Trophoblast cell (in vitro differentiated cells and primary cell): ENCODE data around the gene CADM1.

Experiments used
- DNase-seq, 2 donors: peaks; one replicate each; pipeline ENCODE4 v3.0.0-alpha.2; 2016
- H2AFZ ChIP-seq: 2 replicates; pipeline ENCODE4 v1.6.1; 2013; ENCODE audit warnings: low read length, moderate library complexity, mild to moderate bottlenecking; ENCODE audit not compliant: insufficient read depth, poor library complexity
- H2AK5ac ChIP-seq: 2 replicates; pipeline ENCODE4 v1.6.1; 2013; ENCODE audit warnings: mild to moderate bottlenecking, low read length
- H2BK120ac ChIP-seq: 2 replicates; pipeline ENCODE4 v1.6.1; 2013; ENCODE audit warnings: low read length, mild to moderate bottlenecking, moderate library complexity; ENCODE audit not compliant: insufficient read depth, poor library complexity
- H2BK12ac ChIP-seq: 2 replicates; pipeline ENCODE4 v1.6.1; 2013; ENCODE audit warnings: mild to moderate bottlenecking, low read length, moderate library complexity
- H2BK5ac ChIP-seq: 2 replicates; pipeline ENCODE4 v1.6.1; 2013; ENCODE audit warnings: low read length, low read depth, moderate library complexity, mild to moderate bottlenecking; ENCODE audit not compliant: poor library complexity
- H3K14ac ChIP-seq: 2 replicates; pipeline ENCODE4 v1.6.1; 2013; ENCODE audit warnings: mild to moderate bottlenecking, low read length
- H3K18ac ChIP-seq: 2 replicates; pipeline ENCODE4 v1.6.1; 2013; ENCODE audit warnings: mild to moderate bottlenecking, low read length
- H3K23ac ChIP-seq: 2 replicates; pipeline ENCODE4 v1.6.1; 2013; ENCODE audit warnings: low read length
- H3K27ac ChIP-seq: 2 replicates; pipeline ENCODE4 v1.5.1; 2013; ENCODE audit warnings: low read depth, mild to moderate bottlenecking, inconsistent platforms, low read length, moderate library complexity
- H3K27me3 ChIP-seq: 2 replicates; pipeline ENCODE4 v1.6.1; 2013; ENCODE audit warnings: inconsistent platforms, mild to moderate bottlenecking, low read length, moderate library complexity; ENCODE audit not compliant: insufficient read depth
- H3K36me3 ChIP-seq, 2 experiments: 1 replicate in 1 of 2; 2 replicates in 1 of 2; pipeline ENCODE4 v1.6.1; 2013; ENCODE audit warnings: low read length in 2 of 2, mild to moderate bottlenecking in 2 of 2, moderate library complexity in 1 of 2; ENCODE audit not compliant: insufficient read depth in 2 of 2, control insufficient read depth in 1 of 2
- H3K4ac ChIP-seq: 2 replicates; pipeline ENCODE4 v1.6.1; 2013; ENCODE audit warnings: low read depth, mild to moderate bottlenecking, low read length, moderate library complexity
- H3K4me1 ChIP-seq, 2 experiments: 1 replicate in 1 of 2; 2 replicates in 1 of 2; pipeline ENCODE4 v1.6.1; 2013; ENCODE audit warnings: low read length in 2 of 2, mild to moderate bottlenecking in 2 of 2, moderate library complexity in 1 of 2; ENCODE audit not compliant: insufficient read depth in 2 of 2, control insufficient read depth in 1 of 2
- H3K4me2 ChIP-seq: 2 replicates; pipeline ENCODE4 v1.6.1; 2013; ENCODE audit warnings: inconsistent platforms, mild to moderate bottlenecking, low read length, moderate library complexity
- H3K4me3 ChIP-seq: 2 replicates; pipeline ENCODE4 v1.5.1; 2013; ENCODE audit warnings: mild to moderate bottlenecking, low read depth, low read length, inconsistent platforms
- H3K79me1 ChIP-seq: one replicate; pipeline ENCODE4 v1.6.1; 2013; ENCODE audit warnings: low read length
- H3K79me2 ChIP-seq: 2 replicates; pipeline ENCODE4 v1.6.1; 2013; ENCODE audit warnings: low read length, mild to moderate bottlenecking; ENCODE audit not compliant: control insufficient read depth, insufficient read depth, poor library complexity
- H3K9ac ChIP-seq: 2 replicates; pipeline ENCODE4 v1.6.1; 2013; ENCODE audit warnings: mild to moderate bottlenecking, low read length
- H3K9me3 ChIP-seq: 2 replicates; pipeline ENCODE4 v1.6.1; 2013; ENCODE audit warnings: low read depth, mild to moderate bottlenecking, control low read depth, inconsistent platforms, low read length; ENCODE audit not compliant: insufficient read depth
- H4K12ac ChIP-seq: 2 replicates; pipeline ENCODE4 v1.6.1; 2013; ENCODE audit warnings: low read depth, mild to moderate bottlenecking, low read length, moderate library complexity
- H4K8ac ChIP-seq: 2 replicates; pipeline ENCODE4 v1.6.1; 2013; ENCODE audit warnings: low read depth, mild to moderate bottlenecking, low read length, moderate library complexity
- H4K91ac ChIP-seq: one replicate; pipeline ENCODE4 v1.6.1; 2013; ENCODE audit warnings: low read depth, mild to moderate bottlenecking, low read length, moderate library complexity
- WGBS: extraction: QIAGEN DNeasy Blood & Tissue Kit; methylation state at CpG from one replicate; pipeline ENCODE4 v1.1.7; 2013; ENCODE audit warnings: missing lambda C conversion rate; ENCODE audit not compliant: insufficient read length, insufficient coverage; ENCODE audit errors: extremely low coverage; 5-methylcytosine and 5-hydroxymethylcytosine counted together

CADM1 gene

DNA sequence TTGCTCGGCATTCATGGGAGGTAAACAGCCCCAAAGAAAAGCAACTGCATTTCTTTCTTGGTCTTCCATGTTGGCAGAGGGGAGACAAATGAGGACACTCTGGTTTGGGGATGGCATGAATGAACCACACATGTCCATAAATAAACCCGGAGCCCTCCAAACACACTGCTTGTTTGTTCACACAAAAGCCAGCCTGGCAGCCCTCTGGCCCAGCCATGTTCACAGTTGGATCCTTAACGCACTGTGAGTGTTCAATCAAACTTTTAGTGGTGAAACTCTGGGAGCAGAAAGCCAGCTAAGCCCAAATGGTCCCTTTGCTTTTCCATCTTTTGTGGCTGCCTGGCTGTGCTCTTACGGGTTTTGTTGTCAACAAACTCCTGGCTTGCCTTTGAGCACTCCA, 336.8 kb downstream of the CADM1 start:
- Histone ChIP-seq H3K27me3 (no peaks in the 10 kb centered on the region), H3K79me1 (no peaks in the 10 kb centered on the region), H2BK5ac (no peak overlapping the region), H3K4me2 (no peak overlapping the region), H2AK5ac (no peak overlapping the region), H3K14ac (no peak overlapping the region), H4K8ac (no peak overlapping the region), H3K4me3 (no peak overlapping the region), H3K23ac (no peak overlapping the region), H4K91ac (no peak overlapping the region), H3K36me3 (no peaks in the 10 kb centered on the region), H3K18ac (no peak overlapping the region), H2BK120ac (no peak overlapping the region), H3K79me2 (no peaks in the 10 kb centered on the region), H2AFZ (no peak overlapping the region), H3K27ac (no peak overlapping the region), H4K12ac (no peak overlapping the region), H3K4ac (no peak overlapping the region), H3K9ac (no peak overlapping the region), H3K4me1 (peaks cover 3 to 4% of the 10 kb centered on the region in 2 experiments), H2BK12ac (no peak overlapping the region), H3K9me3 (peaks cover 3% of the 10 kb centered on the region)
- no CpG with 5 or more reads among the region's 4 CpGs for WGBS
- DNase-seq: no peak

DNA sequence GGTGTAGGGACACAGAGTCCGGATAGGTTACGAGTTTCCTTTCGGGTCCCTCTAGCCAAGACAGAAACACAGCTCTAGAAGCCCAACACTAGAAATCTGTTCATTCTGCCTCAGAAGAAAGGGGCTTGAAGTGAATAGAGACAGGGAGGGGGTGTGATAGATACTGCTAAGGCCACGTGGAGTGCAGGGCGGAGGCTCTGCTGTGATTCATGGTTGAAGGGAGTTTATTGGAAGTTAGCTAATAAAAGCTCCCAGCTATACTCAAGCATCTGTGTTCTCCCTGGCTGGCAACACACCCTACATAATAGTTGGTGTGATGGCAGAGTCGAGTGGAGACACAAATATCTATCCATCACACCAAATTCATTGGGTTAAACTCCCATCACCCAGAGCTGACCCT, 337.4 kb downstream of the CADM1 start:
- DNase-seq: no peak
- H3K27me3 ChIP-seq: no peaks in the 10 kb centered on the region
- no peaks in the 10 kb centered on the region for H3K79me1 ChIP-seq
- WGBS: no CpG with 5 or more reads among the region's 6 CpGs
- H3K9me3 ChIP-seq: peaks cover 3% of the 10 kb centered on the region
- H2BK120ac ChIP-seq: no peak overlapping the region
- H3K79me2 ChIP-seq: no peaks in the 10 kb centered on the region
- H4K91ac ChIP-seq: no peak overlapping the region
- H2BK5ac ChIP-seq: no peak overlapping the region
- H4K12ac ChIP-seq: no peak overlapping the region
- H2AK5ac ChIP-seq: no peak overlapping the region
- H3K4ac ChIP-seq: no peak overlapping the region
- no peak overlapping the region for H3K18ac ChIP-seq
- no peak overlapping the region for H3K14ac ChIP-seq
- no peaks in the 10 kb centered on the region for H3K36me3 ChIP-seq
- H3K23ac ChIP-seq: no peak overlapping the region
- H2AFZ ChIP-seq: no peak overlapping the region
- H3K4me2 ChIP-seq: no peak overlapping the region
- H2BK12ac ChIP-seq: no peak overlapping the region
- H3K9ac ChIP-seq: no peak overlapping the region
- peaks cover 3 to 4% of the 10 kb centered on the region in 2 experiments for H3K4me1 ChIP-seq
- no peak overlapping the region for H4K8ac ChIP-seq
- no peak overlapping the region for H3K4me3 ChIP-seq
- no peak overlapping the region for H3K27ac ChIP-seq

DNA sequence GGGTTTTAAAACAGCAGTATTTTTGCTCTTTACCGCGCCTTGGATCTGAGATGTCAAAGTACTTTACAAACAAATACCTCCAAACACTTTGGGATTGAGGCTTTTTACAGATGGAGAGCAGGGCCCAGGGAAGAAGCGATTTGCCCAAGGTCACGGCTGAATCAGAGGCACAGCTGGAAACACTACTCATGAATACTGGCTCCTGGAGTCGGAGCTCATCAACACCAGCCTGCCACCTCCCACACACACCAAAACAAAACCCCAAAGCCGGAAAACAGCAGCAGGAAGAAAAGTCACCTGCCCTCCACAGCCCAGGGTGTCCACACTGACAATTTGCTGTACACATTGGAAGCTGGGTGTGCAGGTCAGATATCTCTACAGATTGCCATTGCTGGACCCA, 339.4 kb downstream of the CADM1 start:
- H3K4me2 ChIP-seq: no peak overlapping the region
- H2BK120ac ChIP-seq: no peak overlapping the region
- no peak overlapping the region for H3K4ac ChIP-seq
- H3K27me3 ChIP-seq: no peaks in the 10 kb centered on the region
- H4K12ac ChIP-seq: no peak overlapping the region
- H3K79me1 ChIP-seq: no peaks in the 10 kb centered on the region
- H3K14ac ChIP-seq: no peak overlapping the region
- no peak overlapping the region for H3K27ac ChIP-seq
- no peak overlapping the region for H4K91ac ChIP-seq
- H3K36me3 ChIP-seq: no peaks in the 10 kb centered on the region
- H3K9ac ChIP-seq: no peak overlapping the region
- WGBS: no CpG with 5 or more reads among the region's 6 CpGs
- H3K23ac ChIP-seq: no peak overlapping the region
- no peak overlapping the region for H3K4me3 ChIP-seq
- DNase-seq: no peak
- H4K8ac ChIP-seq: no peak overlapping the region
- H2AFZ ChIP-seq: no peak overlapping the region
- H3K79me2 ChIP-seq: no peaks in the 10 kb centered on the region
- H3K4me1 ChIP-seq: peaks cover 3 to 4% of the 10 kb centered on the region in 2 experiments
- H2AK5ac ChIP-seq: no peak overlapping the region
- H3K9me3 ChIP-seq: peaks cover 3% of the 10 kb centered on the region
- H2BK5ac ChIP-seq: no peak overlapping the region
- no peak overlapping the region for H2BK12ac ChIP-seq
- H3K18ac ChIP-seq: no peak overlapping the region

DNA sequence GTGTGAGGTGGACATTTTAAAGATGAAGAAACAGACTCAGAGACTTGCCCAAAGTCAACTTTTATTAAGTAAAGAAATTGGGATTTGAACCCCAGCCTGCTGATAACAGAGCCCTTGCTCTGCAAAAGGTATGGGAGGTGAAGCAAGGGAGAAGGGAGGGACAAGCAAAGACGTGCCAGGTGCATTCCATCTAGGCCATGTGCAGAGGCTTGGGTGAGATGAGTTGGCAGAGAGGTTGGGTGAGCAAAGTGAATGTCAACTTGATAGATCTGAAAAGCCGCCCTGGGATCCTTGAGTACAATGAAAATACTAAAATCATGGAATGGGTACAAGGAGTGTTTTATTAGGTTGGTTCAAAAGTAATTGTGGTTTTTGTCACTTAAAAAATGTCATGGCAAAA, 341.3 kb downstream of the CADM1 start:
- Histone ChIP-seq H2AK5ac (no peak overlapping the region), H3K79me1 (no peaks in the 10 kb centered on the region), H3K36me3 (no peaks in the 10 kb centered on the region), H3K9ac (no peak overlapping the region), H4K12ac (no peak overlapping the region), H3K23ac (no peak overlapping the region), H3K4me1 (peaks cover 3 to 4% of the 10 kb centered on the region in 2 experiments), H3K9me3 (no peaks in the 10 kb centered on the region), H3K18ac (no peak overlapping the region), H3K4me2 (no peak overlapping the region), H3K4ac (no peak overlapping the region), H2AFZ (no peak overlapping the region), H4K8ac (no peak overlapping the region), H2BK5ac (no peak overlapping the region), H4K91ac (no peak overlapping the region), H3K27me3 (no peaks in the 10 kb centered on the region), H3K27ac (no peak overlapping the region), H3K4me3 (no peak overlapping the region), H3K14ac (no peak overlapping the region), H2BK12ac (no peak overlapping the region), H2BK120ac (no peak overlapping the region), H3K79me2 (no peaks in the 10 kb centered on the region)
- WGBS: no CpG with 5 or more reads among the region's 2 CpGs
- DNase-seq: no peak
